Liver (tissue), 3 donors: ENCODE results near the gene THAP3.

Experiments used
- ATF3 ChIP-seq: IDR thresholded peaks from 2 replicates; pipeline ENCODE4 v1.6.1; 2016; ENCODE audit warnings: antibody characterized with exemption
- CTCF ChIP-seq: fragments of 150-350 bp; IDR thresholded peaks from 2 replicates; pipeline ENCODE4 v1.5.1; 2017; ENCODE audit warnings: improper control_type of control experiment, low read depth, low read length; ENCODE audit not compliant: missing input control
- YY1 ChIP-seq: IDR thresholded peaks from 2 replicates; pipeline ENCODE4 v1.6.1; 2016; ENCODE audit warnings: antibody characterized with exemption, mild to moderate bottlenecking
- donor health status: healthy.
- donor health status: healthy.

- TF ChIP-seq CTCF (no peak), YY1 (no peak), ATF3 (no peak)
These were observed 29.5 kb upstream of the THAP3 start for GRCh38 chr1:6594977-6595740.
